Endodermal cell (in vitro differentiated cells): ENCODE results near the gene USP25. TPM values are rescaled to one million over a fixed set of nuclear protein-coding genes. Genes with fewer than 3 reads are reported as not detected.

Experiments used
- DNase-seq: peaks from one replicate; pipeline ENCODE4 v3.0.0-alpha.2; 2017
- H3K27ac ChIP-seq: 2 replicates; pipeline ENCODE4 v1.5.1; 2013; ENCODE audit warnings: mild to moderate bottlenecking, low read depth, low read length, moderate library complexity
- H3K27me3 ChIP-seq: 2 replicates; pipeline ENCODE4 v1.6.1; 2013; ENCODE audit warnings: mild to moderate bottlenecking, low read length, moderate library complexity; ENCODE audit not compliant: insufficient read depth, control insufficient read depth, poor library complexity, severe bottlenecking
- H3K36me3 ChIP-seq: 2 replicates; pipeline ENCODE4 v1.7.0; 2013; ENCODE audit warnings: mild to moderate bottlenecking, low read length, moderate library complexity; ENCODE audit not compliant: control insufficient read depth, insufficient read depth
- H3K4me1 ChIP-seq: one replicate; pipeline ENCODE4 v1.7.0; 2013; ENCODE audit warnings: low read length; ENCODE audit not compliant: control insufficient read depth, insufficient read depth
- H3K4me3 ChIP-seq: 2 replicates; pipeline ENCODE4 v1.5.1; 2013; ENCODE audit warnings: mild to moderate bottlenecking, low read length, moderate library complexity
- H3K9ac ChIP-seq: 2 replicates; pipeline ENCODE4 v1.6.1; 2013; ENCODE audit warnings: mild to moderate bottlenecking, low read length, moderate library complexity; ENCODE audit not compliant: poor library complexity, severe bottlenecking; ENCODE audit errors: extremely low read depth
- H3K9me3 ChIP-seq: 2 replicates; pipeline ENCODE4 v1.6.1; 2013; ENCODE audit warnings: mild to moderate bottlenecking, low read length, moderate library complexity; ENCODE audit not compliant: control insufficient read depth
- H3K27ac Mint-ChIP-seq: 2 replicates; pipeline ENCODE4 v1.8.0; 2020; ENCODE audit warnings: mixed read lengths
- H3K27me3 Mint-ChIP-seq: 2 replicates; pipeline ENCODE4 v1.8.0; 2021; ENCODE audit warnings: mild to moderate bottlenecking, mixed read lengths; ENCODE audit not compliant: insufficient read depth
- H3K36me3 Mint-ChIP-seq: 2 replicates; pipeline ENCODE4 v1.8.0; 2020; ENCODE audit warnings: low read depth, mixed read lengths
- H3K4me1 Mint-ChIP-seq: 2 replicates; pipeline ENCODE4 v1.8.0; 2020; ENCODE audit warnings: mixed read lengths
- H3K4me3 Mint-ChIP-seq: 2 replicates; pipeline ENCODE4 v1.8.0; 2020; ENCODE audit warnings: mild to moderate bottlenecking, moderate library complexity, mixed read lengths
- H3K9me3 Mint-ChIP-seq: 2 replicates; pipeline ENCODE4 v1.8.0; 2020; ENCODE audit warnings: mild to moderate bottlenecking, mixed read lengths
- CTCF ChIP-seq: fragments of 200-600 bp; sonication (generic); conservative IDR thresholded peaks from 2 replicates; pipeline ENCODE4 v1.5.0; 2021; ENCODE audit warnings: antibody characterized with exemption, mild to moderate bottlenecking
- WGBS, 2 experiments: methylation state at CpG; one replicate each; pipeline versions ENCODE4 v1.1.5 to v1.1.7; 2013; ENCODE audit warnings: missing lambda C conversion rate in 2 of 2, mixed read lengths in 1 of 2; ENCODE audit not compliant: insufficient coverage in 1 of 2, insufficient read length in 1 of 2; 5-methylcytosine and 5-hydroxymethylcytosine counted together
- total RNA-seq, 2 donors: library from RNA; stranded (reverse); fragmentation: NEBNext Ultra II Directional in 1 of 2; extraction: Animal tissue kit (Norgen Biotek cat#: 25700) in 1 of 2; gene quantifications; 2 replicates in 1 of 2; 3 replicates in 1 of 2; pipeline ENCODE4 v1.2.1, GENCODE V29; 2021

USP25 gene
- total RNA-seq, 2 donors from 2014 or later: 31.4 to 34.9 TPM

DNA sequence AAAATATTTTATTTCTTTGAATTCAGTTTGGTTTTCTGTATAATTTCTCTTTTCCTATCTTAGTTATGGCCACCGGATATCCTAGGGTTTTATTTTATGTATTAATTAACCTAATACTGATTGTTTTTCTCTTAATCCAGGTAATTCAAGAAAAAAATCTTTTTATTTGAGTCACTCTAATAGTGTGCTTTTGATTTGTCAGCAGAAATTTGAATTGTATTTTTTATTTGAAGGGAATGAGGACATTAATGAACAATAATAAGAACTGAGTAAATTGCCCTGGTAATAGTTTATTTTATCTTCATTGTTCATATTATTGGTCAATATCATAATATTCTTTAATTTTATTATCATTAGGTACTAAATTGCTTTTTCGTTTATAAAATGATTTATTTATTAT lies 120.1 kb downstream of the USP25 start:
- WGBS, 2 experiments: no CpG with 5 or more reads among the region's 2 CpGs

GRCh38 chr21:15850645-15851044 lies 120.9 kb downstream of the USP25 start:
- Histone ChIP-seq H3K4me3 (no peak overlapping the region), H3K4me1 (no peaks in the 10 kb centered on the region), H3K27ac (no peak overlapping the region), H3K9me3 (no peaks in the 10 kb centered on the region), H3K36me3 (peaks cover 8% of the 10 kb centered on the region), H3K27me3 (no peaks in the 10 kb centered on the region), H3K9ac (no peak overlapping the region)
- no peak for DNase-seq
- H3K4me3 Mint-ChIP-seq: no peak overlapping the region
- peaks cover 7% of the 10 kb centered on the region for H3K4me1 Mint-ChIP-seq
- H3K27me3 Mint-ChIP-seq: no peaks in the 10 kb centered on the region
- WGBS, 2 experiments: 90 to 100% methylated on average over 1 of the region's 1 CpG
- peaks cover 19% of the 10 kb centered on the region for H3K36me3 Mint-ChIP-seq
- no peak for TF ChIP-seq CTCF
- no peak overlapping the region for H3K27ac Mint-ChIP-seq
- H3K9me3 Mint-ChIP-seq: no peaks in the 10 kb centered on the region

More for the DNA sequence above, 120.1 kb downstream of the USP25 start:
- no peak for DNase-seq
- no peak overlapping the region for H3K27ac ChIP-seq
- no peak for TF ChIP-seq CTCF
- Mint-ChIP-seq H3K27ac (no peak overlapping the region), H3K9me3 (no peaks in the 10 kb centered on the region), H3K4me1 (peaks cover 7% of the 10 kb centered on the region), H3K36me3 (peaks cover 15% of the 10 kb centered on the region), H3K27me3 (no peaks in the 10 kb centered on the region), H3K4me3 (no peak overlapping the region)
- H3K4me1 ChIP-seq: no peaks in the 10 kb centered on the region
- no peak overlapping the region for H3K9ac ChIP-seq
- no peaks in the 10 kb centered on the region for H3K9me3 ChIP-seq
- H3K4me3 ChIP-seq: no peak overlapping the region
- H3K36me3 ChIP-seq: peaks cover 3% of the 10 kb centered on the region
- no peaks in the 10 kb centered on the region for H3K27me3 ChIP-seq

GRCh38 chr21:15852146-15852545 lies 122.4 kb downstream of the USP25 start:
- peaks cover 12% of the 10 kb centered on the region for H3K36me3 ChIP-seq
- no peak overlapping the region for H3K27ac Mint-ChIP-seq
- no peaks in the 10 kb centered on the region for H3K27me3 Mint-ChIP-seq
- H3K27ac ChIP-seq: no peak overlapping the region
- H3K9me3 ChIP-seq: no peaks in the 10 kb centered on the region
- no peak for TF ChIP-seq CTCF
- peaks cover 25% of the 10 kb centered on the region for H3K36me3 Mint-ChIP-seq
- no peaks in the 10 kb centered on the region for H3K4me1 ChIP-seq
- H3K9ac ChIP-seq: no peak overlapping the region
- WGBS, 2 experiments: 94 to 100% methylated on average over 3 of the region's 3 CpGs
- H3K9me3 Mint-ChIP-seq: no peaks in the 10 kb centered on the region
- H3K27me3 ChIP-seq: no peaks in the 10 kb centered on the region
- DNase-seq: no peak
- H3K4me3 ChIP-seq: no peak overlapping the region
- peaks cover 7% of the 10 kb centered on the region for H3K4me1 Mint-ChIP-seq
- H3K4me3 Mint-ChIP-seq: no peak overlapping the region
